ENCODE measurements around the gene TMEM213. TPM values are rescaled to one million over a fixed set of nuclear protein-coding genes. Genes with fewer than 3 reads are reported as not detected.

The TMEM213 gene
- total and polyA plus RNA-seq, 10 of the 15 experiments (the other 5 are each of a cell fraction or from before 2014, with no cell fraction given), result not detected

GRCh38 chr7:138828302-138828701, 30.5 kb downstream of the TMEM213 start (continued):
- TF ChIP-seq POU2F2 (IDR thresholded peaks at IDR 0.05; ENCODE audit: borderline replicate concordance, low read depth, low read length) (no peak), SMAD5 (IDR thresholded peaks at IDR 0.05; ENCODE audit: low read depth) (no peak), HDGF (IDR thresholded peaks at IDR 0.05) (no peak), ZNF384 (IDR thresholded peaks at IDR 0.05; ENCODE audit: borderline replicate concordance, low read depth, low read length) (no peak), NR2C2 (IDR thresholded peaks at IDR 0.05; ENCODE audit: borderline replicate concordance, control insufficient read depth, insufficient read length, low read depth) (no peak), GABPA (IDR thresholded peaks at IDR 0.05; ENCODE audit: low read depth) (no peak), MTA2 (IDR thresholded peaks at IDR 0.05; ENCODE audit: low read depth) (no peak), ZBTB33 (IDR thresholded peaks at IDR 0.05) (no peak)

DNA sequence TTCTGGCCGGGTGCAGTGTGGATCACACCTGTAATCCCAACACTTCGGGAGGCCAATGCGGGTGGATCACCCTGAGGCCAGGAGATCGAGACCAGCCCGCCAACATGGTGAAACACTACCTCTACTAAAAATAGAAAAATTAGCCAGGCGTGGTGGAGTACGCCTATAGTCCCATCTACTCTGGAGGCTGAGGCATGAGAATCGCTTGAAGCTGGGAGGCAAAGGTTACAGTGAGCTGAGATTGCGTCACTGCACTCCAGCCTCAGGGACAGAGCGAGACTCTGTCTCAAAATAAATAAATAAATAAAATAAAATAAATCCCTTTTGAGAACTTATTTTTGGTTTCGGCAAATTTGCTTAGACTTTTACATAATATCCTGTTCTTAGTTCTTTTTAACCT, 31.5 kb downstream of the TMEM213 start:
- ChIA-PET SMC1A (ENCODE audit: uncharacterized antibody, unreplicated experiment) (no interaction called here), CTCF (interaction anchor here (1.8 kb wide), 1 partner anchor 91 kb away, joined by 3 read pairs; no protein-coding TSS in a partner anchor), RAD21 (ENCODE audit: unreplicated experiment) (no interaction called here), POLR2A (no interaction called here)
- no peaks in the 10 kb centered on the region for H3K9me3 ChIP-seq (replicated peaks; ENCODE audit: control insufficient read depth, insufficient read depth, low read length)
- in situ Hi-C loops (cut with MboI), result no loop called here
- intact Hi-C loops (cut with micrococcal nuclease; ENCODE audit: unreplicated experiment), result no loop called here
- H4K20me1 ChIP-seq (ENCODE audit: control insufficient read depth, insufficient read depth), result no peaks in the 10 kb centered on the region
- H3K27ac ChIP-seq (ENCODE audit: control insufficient read depth, insufficient read depth), result no peak overlapping the region
- H3K4me1 ChIP-seq (ENCODE audit: control insufficient read depth, insufficient read depth, low read length), result no peaks in the 10 kb centered on the region
- no peaks in the 10 kb centered on the region for H3K36me3 ChIP-seq (ENCODE audit: control insufficient read depth in 2 of 2, insufficient read depth in 2 of 2, low read length in 1 of 2)
- no peak overlapping the region for H3K4me2 ChIP-seq (ENCODE audit: control insufficient read depth, insufficient read depth)
- 64% methylated on average over 11 of the region's 11 CpGs for WGBS (ENCODE audit: insufficient coverage, insufficient replicate concordance, low lambda C conversion rate, missing lambda C conversion rate)
- DNase-seq (ENCODE audit: low read depth, low spot score) (no peak), ATAC-seq (no peak), FAIRE-seq (no peak)
- BruUV-seq (replicated peaks), result no TSS peak
- no peak for TF ChIP-seq NFYA (IDR thresholded peaks at IDR 0.05; ENCODE audit: borderline replicate concordance, low read depth, low read length)
- no peak for TF ChIP-seq EGR1 (IDR thresholded peaks at IDR 0.05; ENCODE audit: borderline replicate concordance in 1 of 2, low read depth in 2 of 2, low read length in 2 of 2)
- TF ChIP-seq IRF3 (IDR thresholded peaks at IDR 0.05), result no peak
- TF ChIP-seq KDM1A (IDR thresholded peaks at IDR 0.05; ENCODE audit: borderline replicate concordance), result no peak
- no peak for TF ChIP-seq MTA3 (IDR thresholded peaks at IDR 0.05; ENCODE audit: borderline replicate concordance, low read length)
- TF ChIP-seq USF2 (IDR thresholded peaks at IDR 0.05; ENCODE audit: borderline replicate concordance, low read depth, low read length), result no peak
- TF ChIP-seq ZBTB40 (IDR thresholded peaks at IDR 0.05; ENCODE audit: borderline replicate concordance), result no peak
- no peak for TF ChIP-seq ZNF384 (IDR thresholded peaks at IDR 0.05; ENCODE audit: borderline replicate concordance, low read depth, low read length)
- H3K27me3 ChIP-seq (replicated peaks in 1 of 2; ENCODE audit: control insufficient read depth in 2 of 2, insufficient read depth in 2 of 2, low read length in 1 of 2), result no peaks in the 10 kb centered on the region
- no peak overlapping the region for H3K9ac ChIP-seq (ENCODE audit: control insufficient read depth, insufficient read depth, low read length)
- H3K79me2 ChIP-seq (ENCODE audit: control insufficient read depth, insufficient read depth, low read length), result no peaks in the 10 kb centered on the region
- H3K4me3 ChIP-seq, result no peak overlapping the region
- H2AFZ ChIP-seq (ENCODE audit: control insufficient read depth, low read depth, low read length), result no peak overlapping the region
